ENCODE measurements around the gene NAP1L5.

GRCh38 chr4:88674979-88675378 is 22.6 kb downstream of the NAP1L5 start:
- TF ChIP-seq EZH2 (IDR thresholded peaks at IDR 0.05) (no peak), POLR2AphosphoS5 (IDR thresholded peaks at IDR 0.05; ENCODE audit: borderline replicate concordance, low read depth, low read length) (no peak)
